Right cardiac atrium (tissue), 5 donors: ENCODE measurements around the gene MKRN2. TPM values are rescaled to one million over a fixed set of nuclear protein-coding genes. Genes with fewer than 3 reads are reported as not detected.
"Not testable (repeated sequence)": the region's sequence is repeated elsewhere in the genome, so short reads cannot be mapped to it uniquely, and the experiment has no call there.

ENCODE experiments used
- ATAC-seq, 2 donors: fragments of 200-7000 bp; cut with Tn5 transposase; one replicate each; pipeline versions ENCODE4 v1.8.0 to v1.9.1; 2020; ENCODE audit warnings: moderate library complexity in 2 of 2, mild to moderate bottlenecking in 1 of 2
- DNase-seq, 3 donors: peaks; one replicate each; pipeline ENCODE4 v3.0.0-alpha.2; 2020
- H3K27ac ChIP-seq: one replicate; pipeline ENCODE4 v1.5.1; 2013; ENCODE audit warnings: mild to moderate bottlenecking, low read length, control low read depth, moderate library complexity
- H3K27me3 ChIP-seq: one replicate; pipeline ENCODE4 v1.6.1; 2013; ENCODE audit not compliant: control insufficient read depth, insufficient read depth
- H3K4me1 ChIP-seq: one replicate; pipeline ENCODE4 v1.6.1; 2013; ENCODE audit warnings: low read length; ENCODE audit not compliant: control insufficient read depth, insufficient read depth
- H3K4me3 ChIP-seq: one replicate; pipeline ENCODE4 v1.5.1; 2013; ENCODE audit warnings: low read length, control low read depth
- H3K9me3 ChIP-seq: one replicate; pipeline ENCODE4 v1.6.1; 2013; ENCODE audit warnings: low read length; ENCODE audit not compliant: control insufficient read depth
- WGBS: extraction: QIAGEN DNeasy Blood & Tissue Kit; methylation state at CpG from one replicate; pipeline ENCODE4 v1.1.7; 2013; 5-methylcytosine and 5-hydroxymethylcytosine counted together
- intact Hi-C, 4 donors: fragments of 100-400 bp; cut with DNase I; formaldehyde crosslinking; loops; one replicate each; pipeline versions ENCODE4 v1.11.0 to v1.14.0; 2022 to 2023
- polyA plus RNA-seq: library from polyadenylated mRNA; stranded (reverse); fragments of 200-250 nt; gene quantifications from one replicate; pipeline ENCODE4 v1.2.3, GENCODE V29; 2013
- total RNA-seq, 4 donors: library from RNA; stranded (reverse); fragmentation: NEBNext Ultra II Directional; extraction: Animal tissue kit (Norgen Biotek cat#: 25700); gene quantifications; one replicate each; pipeline ENCODE4 v1.2.1, GENCODE V29; 2021
- donor health status: healthy with polysubstance abuse.
- donor health status: DM: no; HTN: yes; CAD: no.
- donor health status: DM: no; HTN: no; CAD: no.
- donor health status: DM: no; HTN: yes; CAD: no; lungs with severe emphysema.
- donor health status: DM: yes; HTN: yes; CAD: no.

Gene MKRN2
- total and polyA plus RNA-seq, 5 donors: 23.4 to 36.3 (median 31.3) TPM

- ATAC-seq (no peak), DNase-seq (no peak)
- intact Hi-C loops: no loop called here
- Histone ChIP-seq H3K27me3 (no peaks in the 10 kb centered on the region), H3K4me1 (peaks cover 2% of the 10 kb centered on the region), H3K4me3 (no peak overlapping the region), H3K9me3 (no peaks in the 10 kb centered on the region), H3K27ac (no peak overlapping the region)
- 44% methylated on average over 4 of the region's 4 CpGs for WGBS
Observed at GRCh38 chr3:12613250-12613649, 56.4 kb downstream of the MKRN2 start.

GRCh38 chr3:12615266-12615665 is 58.4 kb downstream of the MKRN2 start:
- ATAC-seq (no peak), DNase-seq (no peak)
- intact Hi-C loops: no loop called here
- Histone ChIP-seq H3K27ac (no peak overlapping the region), H3K4me1 (peaks cover 2% of the 10 kb centered on the region), H3K4me3 (no peak overlapping the region), H3K27me3 (no peaks in the 10 kb centered on the region), H3K9me3 (no peaks in the 10 kb centered on the region)
- WGBS: 93% methylated on average over 4 of the region's 4 CpGs

GRCh38 chr3:12618426-12618825 is 61.5 kb downstream of the MKRN2 start:
- no peak overlapping the region for H3K4me3 ChIP-seq
- H3K27me3 ChIP-seq: no peaks in the 10 kb centered on the region
- intact Hi-C loops: no loop called here
- no peaks in the 10 kb centered on the region for H3K9me3 ChIP-seq
- ATAC-seq: no peak
- peaks cover 6% of the 10 kb centered on the region for H3K4me1 ChIP-seq
- no peak overlapping the region for H3K27ac ChIP-seq
- DNase-seq: no peak
- WGBS: 90% methylated on average over 6 of the region's 6 CpGs

- WGBS: 94% methylated on average over 6 of the region's 6 CpGs
Observed at GRCh38 chr3:12620305-12620704, 63.4 kb downstream of the MKRN2 start.

GRCh38 chr3:12620729-12621128 is 63.8 kb downstream of the MKRN2 start:
- intact Hi-C loops: no loop called here
- ATAC-seq (no peak), DNase-seq (no peak)
- H3K27me3 ChIP-seq: no peaks in the 10 kb centered on the region
- no peaks in the 10 kb centered on the region for H3K9me3 ChIP-seq
- H3K4me3 ChIP-seq: no peak overlapping the region
- peaks cover 6% of the 10 kb centered on the region for H3K4me1 ChIP-seq
- H3K27ac ChIP-seq: no peak overlapping the region

More at GRCh38 chr3:12620305-12620704, 63.4 kb downstream of the MKRN2 start:
- no peak for DNase-seq
- intact Hi-C loops: no loop called here
- Histone ChIP-seq H3K27ac (no peak overlapping the region), H3K4me3 (no peak overlapping the region), H3K4me1 (peaks cover 8% of the 10 kb centered on the region), H3K9me3 (no peaks in the 10 kb centered on the region), H3K27me3 (no peaks in the 10 kb centered on the region)
- no peak for ATAC-seq

- H3K27ac ChIP-seq: no peak overlapping the region
- DNase-seq: no peak
- H3K4me3 ChIP-seq: no peak overlapping the region
- H3K27me3 ChIP-seq: no peaks in the 10 kb centered on the region
- 67% methylated on average over 4 of the region's 4 CpGs for WGBS
- intact Hi-C loops: no loop called here
- no peak for ATAC-seq
- H3K4me1 ChIP-seq: peaks cover 6% of the 10 kb centered on the region
- H3K9me3 ChIP-seq: no peaks in the 10 kb centered on the region
Observed at GRCh38 chr3:12622335-12622734, 65.4 kb downstream of the MKRN2 start.

- 87% methylated on average over 5 of the region's 5 CpGs for WGBS
- no peak overlapping the region for H3K27ac ChIP-seq
Observed at GRCh38 chr3:12624056-12624455, 67.2 kb downstream of the MKRN2 start.

GRCh38 chr3:12624964-12625363 is 68.1 kb downstream of the MKRN2 start:
- H3K4me1 ChIP-seq: peaks cover 13% of the 10 kb centered on the region
- H3K27me3 ChIP-seq, H3K9me3 ChIP-seq, DNase-seq, intact Hi-C loops, H3K4me3 ChIP-seq, ATAC-seq, H3K27ac ChIP-seq: not testable (repeated sequence)
- WGBS: 98% methylated on average over 3 of the region's 3 CpGs

More at GRCh38 chr3:12624056-12624455, 67.2 kb downstream of the MKRN2 start:
- Histone ChIP-seq H3K4me3 (no peak overlapping the region), H3K9me3 (no peaks in the 10 kb centered on the region), H3K4me1 (peaks cover 8% of the 10 kb centered on the region), H3K27me3 (no peaks in the 10 kb centered on the region)
- no peak for ATAC-seq
- intact Hi-C loops: no loop called here
- DNase-seq: no peak

- H3K4me3 ChIP-seq: no peak overlapping the region
- no peak for ATAC-seq
- no peak overlapping the region for H3K27ac ChIP-seq
- H3K9me3 ChIP-seq: no peaks in the 10 kb centered on the region
- peaks cover 16% of the 10 kb centered on the region for H3K4me1 ChIP-seq
- 53% methylated on average over 4 of the region's 4 CpGs for WGBS
- DNase-seq: no peak
- intact Hi-C loops: no loop called here
- H3K27me3 ChIP-seq: no peaks in the 10 kb centered on the region
Observed at GRCh38 chr3:12627370-12627769, 70.5 kb downstream of the MKRN2 start.

GRCh38 chr3:12628813-12629212 is 71.9 kb downstream of the MKRN2 start:
- Histone ChIP-seq H3K27ac (peak overlapping the region; percentile 48), H3K4me1 (peaks cover 15% of the 10 kb centered on the region), H3K27me3 (no peaks in the 10 kb centered on the region), H3K9me3 (no peaks in the 10 kb centered on the region), H3K4me3 (no peak overlapping the region)
- DNase-seq (no peak), ATAC-seq (no peak)
- intact Hi-C loops: no loop called here
- 91% methylated on average over 1 of the region's 1 CpG for WGBS

- DNase-seq (peak in 2 of 3 donors; percentile 53 to 71), ATAC-seq (peak; percentile 78 to 85)
- H3K27ac ChIP-seq: peak overlapping the region; percentile 85
- WGBS: 25% methylated on average over 4 of the region's 4 CpGs
- no peaks in the 10 kb centered on the region for H3K27me3 ChIP-seq
- H3K9me3 ChIP-seq: no peaks in the 10 kb centered on the region
- intact Hi-C loops: no loop called here
- no peak overlapping the region for H3K4me3 ChIP-seq
- peaks cover 13% of the 10 kb centered on the region for H3K4me1 ChIP-seq
Observed at GRCh38 chr3:12629560-12629959, 72.7 kb downstream of the MKRN2 start.

- Histone ChIP-seq H3K27ac (peak overlapping the region; percentile 67), H3K9me3 (no peaks in the 10 kb centered on the region), H3K4me3 (no peak overlapping the region), H3K4me1 (peaks cover 13% of the 10 kb centered on the region), H3K27me3 (no peaks in the 10 kb centered on the region)
- intact Hi-C loops: no loop called here
- ATAC-seq: no peak
- 59% methylated on average over 2 of the region's 2 CpGs for WGBS
- DNase-seq: no peak
Observed at GRCh38 chr3:12630292-12630691, 73.4 kb downstream of the MKRN2 start.
